B cell (primary cell): ENCODE measurements around the gene PAGE4. TPM values are rescaled to one million over a fixed set of nuclear protein-coding genes. Genes with fewer than 3 reads are reported as not detected.

ENCODE experiments used
- ATAC-seq: fragments of 200-7000 bp; cut with Tn5 transposase; one replicate; pipeline ENCODE4 v1.10.0; 2021; ENCODE audit warnings: low read depth, mild to moderate bottlenecking, moderate number of reproducible peaks, moderate library complexity
- CTCF ChIA-PET: fragments of 350-600 bp; sonication (Branson Sonifier 250); formaldehyde crosslinking; loops from one replicate; lab custom pipeline; 2021; ENCODE audit warnings: antibody characterized with exemption, inconsistent platforms; lab: Charles Lee
- POLR2A ChIA-PET: fragments of 350-600 bp; sonication (Branson Sonifier 250); formaldehyde crosslinking; loops from one replicate; lab custom pipeline; 2021; ENCODE audit warnings: antibody characterized with exemption; lab: Charles Lee
- DNase-seq: peaks from one replicate; pipeline ENCODE4 v3.0.0; 2013
- H2AFZ ChIP-seq: 2 replicates; pipeline ENCODE4 v1.6.1; 2012; ENCODE audit warnings: mild to moderate bottlenecking, low read depth, low read length; ENCODE audit not compliant: insufficient read depth, poor library complexity, severe bottlenecking
- H3K27ac ChIP-seq, 2 donors: 1 replicate in 1 of 2; 2 replicates in 1 of 2; pipeline ENCODE4 v1.5.1; 2012 to 2013; ENCODE audit warnings: low read length in 2 of 2, mild to moderate bottlenecking in 2 of 2, moderate library complexity in 1 of 2
- H3K27me3 ChIP-seq, 4 experiments: fragments of 200-600 bp in 1 of 4; sonication (generic) in 1 of 4; replicated peaks in 1 of 4; 1 replicate in 2 of 4; 2 replicates in 2 of 4; pipeline versions ENCODE4 v1.6.1 to v1.7.0; 2013 to 2016; ENCODE audit warnings: low read length in 3 of 4, mild to moderate bottlenecking in 2 of 4, mixed read lengths in 1 of 4, moderate library complexity in 1 of 4; ENCODE audit not compliant: insufficient read depth in 4 of 4, control insufficient read depth in 3 of 4; ENCODE audit errors: control extremely low read depth in 1 of 4
- H3K36me3 ChIP-seq, 2 experiments: replicated peaks in 1 of 2; 1 replicate in 1 of 2; 2 replicates in 1 of 2; pipeline versions ENCODE4 v1.6.1 to v1.7.1; 2013; ENCODE audit warnings: low read length in 1 of 2; ENCODE audit not compliant: insufficient read depth in 2 of 2, control insufficient read depth in 1 of 2; ENCODE audit errors: control extremely low read depth in 1 of 2, extremely low read depth in 1 of 2
- H3K4me1 ChIP-seq, 2 donors: fragments of 200-600 bp in 1 of 2; sonication (generic) in 1 of 2; 1 replicate in 1 of 2; 2 replicates in 1 of 2; pipeline versions ENCODE4 v1.5.1 to v1.6.1; 2013 to 2017; ENCODE audit warnings: low read length in 2 of 2; ENCODE audit not compliant: control insufficient read depth in 2 of 2, insufficient read depth in 2 of 2
- H3K4me2 ChIP-seq: replicated peaks from 2 replicates; pipeline ENCODE3; 2012; ENCODE audit warnings: mild to moderate bottlenecking, low read depth, low read length; ENCODE audit not compliant: poor library complexity, severe bottlenecking
- H3K4me3 ChIP-seq, 5 experiments: fragments of 200-600 bp in 1 of 5; sonication (generic) in 1 of 5; 1 replicate in 3 of 5; 2 replicates in 2 of 5; pipeline versions ENCODE4 v1.5.1 to v1.7.0; 2011 to 2016; ENCODE audit warnings: low read length in 4 of 5, mild to moderate bottlenecking in 4 of 5, low read depth in 2 of 5, control low read depth in 1 of 5, moderate library complexity in 1 of 5; ENCODE audit not compliant: insufficient read depth in 1 of 5; ENCODE audit errors: control extremely low read depth in 1 of 5, extremely low read depth in 1 of 5
- H3K79me2 ChIP-seq: fragments of 200-600 bp; sonication (generic); one replicate; pipeline ENCODE4 v1.6.0; 2016; ENCODE audit warnings: low read length; ENCODE audit not compliant: control insufficient read depth, insufficient read depth
- H3K9ac ChIP-seq: fragments of 200-600 bp; sonication (generic); 2 replicates; pipeline ENCODE4 v1.6.1; 2017; ENCODE audit warnings: mild to moderate bottlenecking, low read length, moderate library complexity
- H3K9me3 ChIP-seq, 3 donors: one replicate each; pipeline versions ENCODE4 v1.6.1 to v1.7.1; 2013; ENCODE audit warnings: low read length in 2 of 3; ENCODE audit not compliant: control insufficient read depth in 2 of 3, insufficient read depth in 1 of 3; ENCODE audit errors: control extremely low read depth in 1 of 3
- H4K20me1 ChIP-seq: 2 replicates; pipeline ENCODE4 v1.6.0; 2012; ENCODE audit warnings: mild to moderate bottlenecking, low read length; ENCODE audit not compliant: insufficient read depth, control insufficient read depth, poor library complexity, severe bottlenecking
- H3K27ac Mint-ChIP-seq: one replicate; pipeline ENCODE4 v1.8.0; 2021; ENCODE audit warnings: mixed read lengths
- H3K27me3 Mint-ChIP-seq: one replicate; pipeline ENCODE4 v1.8.0; 2021; ENCODE audit warnings: mixed read lengths
- H3K4me1 Mint-ChIP-seq: one replicate; pipeline ENCODE4 v1.8.0; 2021; ENCODE audit warnings: mixed read lengths
- H3K4me3 Mint-ChIP-seq: one replicate; pipeline ENCODE4 v1.8.0; 2021; ENCODE audit warnings: mixed read lengths
- H3K9me3 Mint-ChIP-seq: one replicate; pipeline ENCODE4 v1.8.0; 2022; ENCODE audit warnings: mixed read lengths; ENCODE audit not compliant: insufficient read depth
- CTCF ChIP-seq: fragments of 200-600 bp; IDR thresholded peaks from one replicate; pipeline ENCODE4 v1.8.0; 2022; ENCODE audit warnings: antibody characterized with exemption, mild to moderate bottlenecking
- EZH2 ChIP-seq: IDR thresholded peaks from 2 replicates; pipeline ENCODE4 v1.6.1; 2012; ENCODE audit warnings: borderline replicate concordance, low read depth, mild to moderate bottlenecking, moderate library complexity, low read length; ENCODE audit not compliant: insufficient read depth, poor library complexity, severe bottlenecking
- WGBS: methylation state at CpG from one replicate; pipeline ENCODE4 v1.1.5; 2013; ENCODE audit warnings: missing lambda C conversion rate; ENCODE audit not compliant: insufficient coverage; 5-methylcytosine and 5-hydroxymethylcytosine counted together
- intact Hi-C: fragments of 100-400 bp; cut with micrococcal nuclease; formaldehyde crosslinking; loops from one replicate; pipeline ENCODE4 v1.10.0; 2022
- polyA plus RNA-seq: library from polyadenylated mRNA; depleted of rRNA; stranded (reverse); fragments of >200 nt; gene quantifications from 2 replicates; pipeline ENCODE4 v1.2.3, GENCODE V29; 2012
- total RNA-seq, 2 donors: library from RNA; stranded (reverse); fragments of 120-200 nt in 1 of 2; gene quantifications; 1 replicate in 1 of 2; 2 replicates in 1 of 2; pipeline versions ENCODE4 v1.2.3 to v1.2.4, GENCODE V29; 2013 to 2022

Gene PAGE4
- total and polyA plus RNA-seq, 2 donors (not counting 1 experiment from before 2014, with no cell fraction given) = not detected

GRCh38 chrX:49879656-49880277 is 50.7 kb downstream of the PAGE4 start:
- Mint-ChIP-seq H3K4me1 (peaks cover 26% of the 10 kb centered on the region), H3K27me3 (no peaks in the 10 kb centered on the region), H3K4me3 (peak overlapping the region; percentile 86), H3K27ac (peak overlapping the region; percentile 83), H3K9me3 (no peaks in the 10 kb centered on the region)
- WGBS = under 1% methylated on average over 21 of the region's 55 CpGs
- H3K27me3 ChIP-seq = no peaks in the 10 kb centered on the region
- peak overlapping the region; percentile 75 for H2AFZ ChIP-seq
- H3K4me1 ChIP-seq = peaks cover 10 to 26% of the 10 kb centered on the region in 2 donors
- intact Hi-C loops = loop anchor here (1.0 to 5.0 kb wide), 3 partner anchors 43 to 325 kb away; partner anchors contain the start of genes CCNB3 and CLCN5
- H3K4me2 ChIP-seq = peak overlapping the region; percentile 79
- no peaks in the 10 kb centered on the region for H3K79me2 ChIP-seq
- H3K9me3 ChIP-seq = no peaks in the 10 kb centered on the region
- H3K36me3 ChIP-seq = no peaks in the 10 kb centered on the region
- TF ChIP-seq CTCF (no peak), EZH2 (no peak)
- ATAC-seq (no peak), DNase-seq (peak; percentile 17)
- peak overlapping the region; percentile 8 to 64 (median 54) for H3K4me3 ChIP-seq
- no peaks in the 10 kb centered on the region for H4K20me1 ChIP-seq
- ChIA-PET POLR2A (no interaction called here), CTCF (interaction anchor here (0.6 to 2.5 kb wide), 4 partner anchors 36 to 795 kb away, joined by 3 to 6 read pairs (median 6); partner anchors contain the start of gene CLCN5)
- H3K27ac ChIP-seq = peak overlapping the region; percentile 36 to 42
- peak overlapping the region; percentile 65 for H3K9ac ChIP-seq

- no peak overlapping the region for H3K4me2 ChIP-seq
- 100% methylated on average over 4 of the region's 12 CpGs for WGBS
Measured at GRCh38 chrX:49880668-49881067, 51.6 kb downstream of the PAGE4 start.

More at GRCh38 chrX:49880668-49881067, 51.6 kb downstream of the PAGE4 start:
- Histone ChIP-seq H2AFZ (no peak overlapping the region), H3K36me3 (no peaks in the 10 kb centered on the region), H4K20me1 (no peaks in the 10 kb centered on the region), H3K9ac (no peak overlapping the region), H3K79me2 (no peaks in the 10 kb centered on the region), H3K9me3 (no peaks in the 10 kb centered on the region), H3K4me3 (no peak overlapping the region), H3K4me1 (peaks cover 10 to 26% of the 10 kb centered on the region in 2 donors), H3K27me3 (no peaks in the 10 kb centered on the region), H3K27ac (no peak overlapping the region)
- H3K4me3 Mint-ChIP-seq = peak overlapping the region; percentile 86
- intact Hi-C loops = no loop called here
- ChIA-PET CTCF (interaction anchor here (2.5 kb wide), 1 partner anchor 35 kb away, joined by 6 read pairs; no protein-coding TSS in a partner anchor), POLR2A (no interaction called here)
- no peak overlapping the region for H3K27ac Mint-ChIP-seq
- DNase-seq (no peak), ATAC-seq (no peak)
- H3K27me3 Mint-ChIP-seq = no peaks in the 10 kb centered on the region
- H3K4me1 Mint-ChIP-seq = peaks cover 26% of the 10 kb centered on the region
- no peak for TF ChIP-seq CTCF
- TF ChIP-seq EZH2 = no peak
- H3K9me3 Mint-ChIP-seq = no peaks in the 10 kb centered on the region
